Astrocyte of the spinal cord (primary cell): ENCODE results near the gene GNPTAB.

Source experiments
- DNase-seq: peaks from one replicate; pipeline ENCODE4 v3.0.0; 2011; ENCODE audit warnings: low read depth, low spot score
- H3K4me3 ChIP-seq: 2 replicates; pipeline ENCODE4 v1.5.1; 2011; ENCODE audit warnings: low read depth, mild to moderate bottlenecking, low read length, moderate library complexity
- CTCF ChIP-seq: IDR thresholded peaks from 2 replicates; pipeline ENCODE4 v1.5.1; 2012; ENCODE audit warnings: low read depth, mild to moderate bottlenecking, low read length, inconsistent platforms
- in situ Hi-C: cut with HindIII; loops from 2 replicates; pipeline ENCODE4 v1.10.0; 2017; ENCODE audit warnings: low sequenced_read_pairs

GNPTAB gene

GRCh38 chr12:101768781-101769180 is 62.0 kb downstream of the GNPTAB start:
- in situ Hi-C loops, result no loop called here
- DNase-seq, result no peak
- H3K4me3 ChIP-seq, result no peak overlapping the region
- no peak for TF ChIP-seq CTCF

- no peak overlapping the region for H3K4me3 ChIP-seq
- no peak for DNase-seq
- no peak for TF ChIP-seq CTCF
- in situ Hi-C loops, result no loop called here
These were observed 63.2 kb downstream of the GNPTAB start for GRCh38 chr12:101767537-101767936.

- TF ChIP-seq CTCF, result no peak
- no peak for DNase-seq
- H3K4me3 ChIP-seq, result no peak overlapping the region
- in situ Hi-C loops, result no loop called here
These were observed 66.5 kb downstream of the GNPTAB start for GRCh38 chr12:101764051-101764792.

- in situ Hi-C loops, result no loop called here
- no peak for DNase-seq
- H3K4me3 ChIP-seq, result no peak overlapping the region
- no peak for TF ChIP-seq CTCF
These were observed 67.4 kb downstream of the GNPTAB start for GRCh38 chr12:101763246-101763931.

GRCh38 chr12:101761781-101762180 is 69.0 kb downstream of the GNPTAB start:
- DNase-seq, result no peak
- no peak for TF ChIP-seq CTCF
- H3K4me3 ChIP-seq, result no peak overlapping the region
- in situ Hi-C loops, result no loop called here

GRCh38 chr12:101761350-101761749 is 69.4 kb downstream of the GNPTAB start:
- DNase-seq, result no peak
- no peak overlapping the region for H3K4me3 ChIP-seq
- in situ Hi-C loops, result no loop called here
- TF ChIP-seq CTCF, result no peak
